Body of pancreas (tissue), 4 donors: Measurements from ENCODE around the gene FAM3D. TPM values are rescaled to one million over a fixed set of nuclear protein-coding genes. Genes with fewer than 3 reads are reported as not detected.

Experiments
- ATAC-seq: fragments of 150-250 bp; one replicate; pipeline ENCODE4 v1.9.1; 2016
- DNase-seq, 4 donors: peaks; one replicate each; pipeline ENCODE4 v3.0.0-alpha.2; 2019
- H3K27ac ChIP-seq, 4 donors: fragments of 200-600 bp; sonication (generic); 1 replicate in 3 of 4; 2 replicates in 1 of 4; pipeline versions ENCODE4 v1.5.1 to v1.6.1; 2016 to 2019; ENCODE audit warnings: mild to moderate bottlenecking in 1 of 4, mixed read lengths in 1 of 4, moderate library complexity in 1 of 4
- H3K27me3 ChIP-seq, 2 donors: fragments of 200-600 bp; sonication (generic); one replicate each; pipeline ENCODE4 v1.6.0; 2016; ENCODE audit warnings: mild to moderate bottlenecking in 1 of 2
- H3K36me3 ChIP-seq, 2 donors: fragments of 200-600 bp; sonication (generic); replicated peaks in 1 of 2; 2 replicates each; pipeline ENCODE4 v1.5.1; 2016; ENCODE audit warnings: low read depth in 2 of 2; ENCODE audit not compliant: insufficient read depth in 1 of 2
- H3K4me1 ChIP-seq: fragments of 200-600 bp; sonication (generic); one replicate; pipeline ENCODE4 v1.6.0; 2016
- H3K4me3 ChIP-seq, 2 donors: fragments of 200-600 bp; sonication (generic); 1 replicate in 1 of 2; 2 replicates in 1 of 2; pipeline ENCODE4 v1.5.1; 2016 to 2019
- H3K9me3 ChIP-seq, 3 donors: fragments of 200-600 bp; sonication (generic); 1 replicate in 2 of 3; 2 replicates in 1 of 3; pipeline ENCODE4 v1.5.1; 2016
- CTCF ChIP-seq, 7 experiments: fragments of 450-650 bp in 4 of 7; fragments of 200-600 bp in 3 of 7; sonication (generic) in 3 of 7; IDR thresholded peaks; one replicate each; pipeline ENCODE4 v1.5.1; 2016 to 2019; ENCODE audit warnings: antibody characterized with exemption in 7 of 7
- POLR2A ChIP-seq, 3 donors: fragments of 450-650 bp; IDR thresholded peaks; one replicate each; pipeline ENCODE4 v1.6.1; 2016; ENCODE audit warnings: antibody characterized with exemption in 3 of 3, mild to moderate bottlenecking in 2 of 3
- WGBS, 2 donors: methylation state at CpG; one replicate each; pipeline ENCODE4 v1.1.5; 2017; 5-methylcytosine and 5-hydroxymethylcytosine counted together
- intact Hi-C: fragments of 100-400 bp; cut with DNase I; formaldehyde crosslinking; loops from one replicate; pipeline ENCODE4 v1.15.1; 2023
- total RNA-seq, 2 donors: library from RNA; depleted of rRNA; stranded (reverse); fragments of >200 nt; gene quantifications; one replicate each; pipeline ENCODE4 v1.1.0, GENCODE V29; 2016

Gene FAM3D
- total RNA-seq, 2 donors from 2014 or later = 1.8 TPM; not detected in 1

- Histone ChIP-seq H3K9me3 (no peaks in the 10 kb centered on the region), H3K4me3 (no peak overlapping the region), H3K27ac (no peak overlapping the region), H3K27me3 (no peaks in the 10 kb centered on the region), H3K4me1 (peaks cover 30% of the 10 kb centered on the region), H3K36me3 (no peaks in the 10 kb centered on the region)
- no peak for ATAC-seq
- intact Hi-C loops = no loop called here
- WGBS, 2 donors = 71 to 75% methylated on average over 4 to 5 of the region's 5 CpGs
- TF ChIP-seq CTCF (IDR thresholded peaks at IDR 0.05) (no peak), POLR2A (IDR thresholded peaks at IDR 0.05) (no peak)
- no peak for DNase-seq
These were observed 42.6 kb downstream of the FAM3D start for GRCh38 chr3:58623961-58624360.

- Histone ChIP-seq H3K9me3 (no peaks in the 10 kb centered on the region), H3K4me3 (no peak overlapping the region), H3K27ac (no peak overlapping the region), H3K4me1 (peaks cover 27% of the 10 kb centered on the region), H3K27me3 (no peaks in the 10 kb centered on the region), H3K36me3 (no peaks in the 10 kb centered on the region)
- 71 to 86% methylated on average over 5 to 8 of the region's 8 CpGs for WGBS, 2 donors
- intact Hi-C loops = no loop called here
- ATAC-seq = no peak
- DNase-seq = no peak
- TF ChIP-seq POLR2A (IDR thresholded peaks at IDR 0.05) = no peak
- no peak for TF ChIP-seq CTCF (IDR thresholded peaks at IDR 0.05)
These were observed 43.1 kb downstream of the FAM3D start for GRCh38 chr3:58623478-58623877.

GRCh38 chr3:58622892-58623291, 43.7 kb downstream of the FAM3D start:
- 89 to 91% methylated on average over 3 to 8 of the region's 8 CpGs for WGBS, 2 donors
- TF ChIP-seq POLR2A (IDR thresholded peaks at IDR 0.05) (no peak), CTCF (IDR thresholded peaks at IDR 0.05) (no peak)
- DNase-seq = no peak
- Histone ChIP-seq H3K9me3 (no peaks in the 10 kb centered on the region), H3K27me3 (no peaks in the 10 kb centered on the region), H3K4me1 (peaks cover 21% of the 10 kb centered on the region), H3K4me3 (no peak overlapping the region), H3K27ac (no peak overlapping the region), H3K36me3 (no peaks in the 10 kb centered on the region)
- intact Hi-C loops = no loop called here
- ATAC-seq = no peak

- Histone ChIP-seq H3K36me3 (no peaks in the 10 kb centered on the region), H3K27ac (no peak overlapping the region), H3K27me3 (no peaks in the 10 kb centered on the region), H3K4me3 (no peak overlapping the region), H3K4me1 (peaks cover 17% of the 10 kb centered on the region), H3K9me3 (no peaks in the 10 kb centered on the region)
- ATAC-seq (no peak), DNase-seq (no peak)
- intact Hi-C loops = no loop called here
- 83 to 85% methylated on average over 4 of the region's 4 CpGs for WGBS, 2 donors
- TF ChIP-seq CTCF (IDR thresholded peaks at IDR 0.05) (no peak), POLR2A (IDR thresholded peaks at IDR 0.05) (no peak)
These were observed 44.1 kb downstream of the FAM3D start for GRCh38 chr3:58622436-58622835.

GRCh38 chr3:58621086-58621830, 45.3 kb downstream of the FAM3D start:
- H3K27ac ChIP-seq = no peak overlapping the region
- H3K36me3 ChIP-seq = no peaks in the 10 kb centered on the region
- intact Hi-C loops = no loop called here
- 77 to 83% methylated on average over 6 of the region's 6 CpGs for WGBS, 2 donors
- H3K9me3 ChIP-seq = no peaks in the 10 kb centered on the region
- H3K4me3 ChIP-seq = no peak overlapping the region
- ATAC-seq (peak; percentile 57), DNase-seq (no peak)
- peaks cover 5% of the 10 kb centered on the region for H3K4me1 ChIP-seq
- H3K27me3 ChIP-seq = no peaks in the 10 kb centered on the region
- TF ChIP-seq CTCF (IDR thresholded peaks at IDR 0.05) = no peak
- no peak for TF ChIP-seq POLR2A (IDR thresholded peaks at IDR 0.05)
